Right atrium auricular region (tissue), 2 donors: ENCODE results near the gene ADAP2. TPM values are rescaled to one million over a fixed set of nuclear protein-coding genes. Genes with fewer than 3 reads are reported as not detected.

Experiments used
- DNase-seq: peaks from one replicate; pipeline ENCODE4 v3.0.0-alpha.2; 2019; ENCODE audit warnings: low spot score
- H3K27ac ChIP-seq, 2 donors: fragments of 200-600 bp; sonication (generic); 1 replicate in 1 of 2; 2 replicates in 1 of 2; pipeline ENCODE4 v1.5.1; 2016 to 2019
- H3K27me3 ChIP-seq, 2 donors: fragments of 200-600 bp; sonication (generic); one replicate each; pipeline versions ENCODE4 v1.5.1 to v1.6.0; 2017 to 2019
- H3K36me3 ChIP-seq: fragments of 200-600 bp; sonication (generic); one replicate; pipeline ENCODE4 v1.5.1; 2016
- H3K4me1 ChIP-seq, 2 donors: fragments of 200-600 bp; sonication (generic); one replicate each; pipeline versions ENCODE4 v1.5.1 to v1.6.0; 2017 to 2019
- H3K4me3 ChIP-seq, 2 donors: fragments of 200-600 bp; sonication (generic); 1 replicate in 1 of 2; 2 replicates in 1 of 2; pipeline ENCODE4 v1.5.1; 2017 to 2019; ENCODE audit warnings: mild to moderate bottlenecking in 1 of 2, moderate library complexity in 1 of 2
- H3K9me3 ChIP-seq, 2 donors: fragments of 200-600 bp; sonication (generic); one replicate each; pipeline ENCODE4 v1.5.1; 2019
- total RNA-seq, 2 donors: library from RNA; depleted of rRNA; stranded (reverse); fragments of >200 nt; gene quantifications; one replicate each; pipeline ENCODE4 v1.1.0, GENCODE V29; 2016
- TF ChIP-seq, protein P1 (sequence below), 2 donors: fragments of 200-600 bp; sonication (generic); IDR thresholded peaks; one replicate each; pipeline ENCODE4 v1.5.1; 2019; ENCODE audit warnings: antibody characterized with exemption in 2 of 2

Gene ADAP2
- total RNA-seq, 2 donors from 2014 or later: 4.3 to 11.1 TPM

DNA sequence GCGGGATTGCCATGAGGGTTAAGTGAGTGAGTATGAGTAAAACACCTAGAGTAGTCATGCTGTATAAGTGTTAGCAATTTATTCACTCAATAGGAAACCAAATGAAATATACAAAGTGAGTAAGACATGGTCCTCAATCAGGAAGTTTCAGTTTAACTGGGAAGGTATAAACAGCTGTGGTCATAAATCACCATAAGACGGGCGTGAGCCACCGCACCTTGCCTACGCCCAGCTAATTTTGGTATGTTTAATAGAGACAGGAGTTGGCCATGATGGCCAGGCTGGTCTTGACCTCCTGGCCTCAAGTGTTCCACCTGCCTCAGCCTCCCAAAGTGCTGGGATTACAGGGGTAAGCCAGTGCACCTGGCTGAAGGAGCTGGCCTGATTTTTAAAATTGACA lies 76.1 kb downstream of the ADAP2 start:
- Histone ChIP-seq H3K36me3 (peaks cover 16% of the 10 kb centered on the region), H3K4me1 (no peaks in the 10 kb centered on the region), H3K27me3 (no peaks in the 10 kb centered on the region), H3K4me3 (no peak overlapping the region), H3K9me3 (no peaks in the 10 kb centered on the region), H3K27ac (no peak overlapping the region)
- TF ChIP-seq, protein P1, sequence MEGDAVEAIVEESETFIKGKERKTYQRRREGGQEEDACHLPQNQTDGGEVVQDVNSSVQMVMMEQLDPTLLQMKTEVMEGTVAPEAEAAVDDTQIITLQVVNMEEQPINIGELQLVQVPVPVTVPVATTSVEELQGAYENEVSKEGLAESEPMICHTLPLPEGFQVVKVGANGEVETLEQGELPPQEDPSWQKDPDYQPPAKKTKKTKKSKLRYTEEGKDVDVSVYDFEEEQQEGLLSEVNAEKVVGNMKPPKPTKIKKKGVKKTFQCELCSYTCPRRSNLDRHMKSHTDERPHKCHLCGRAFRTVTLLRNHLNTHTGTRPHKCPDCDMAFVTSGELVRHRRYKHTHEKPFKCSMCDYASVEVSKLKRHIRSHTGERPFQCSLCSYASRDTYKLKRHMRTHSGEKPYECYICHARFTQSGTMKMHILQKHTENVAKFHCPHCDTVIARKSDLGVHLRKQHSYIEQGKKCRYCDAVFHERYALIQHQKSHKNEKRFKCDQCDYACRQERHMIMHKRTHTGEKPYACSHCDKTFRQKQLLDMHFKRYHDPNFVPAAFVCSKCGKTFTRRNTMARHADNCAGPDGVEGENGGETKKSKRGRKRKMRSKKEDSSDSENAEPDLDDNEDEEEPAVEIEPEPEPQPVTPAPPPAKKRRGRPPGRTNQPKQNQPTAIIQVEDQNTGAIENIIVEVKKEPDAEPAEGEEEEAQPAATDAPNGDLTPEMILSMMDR (IDR thresholded peaks at IDR 0.05): no peak
- no peak for DNase-seq

DNA sequence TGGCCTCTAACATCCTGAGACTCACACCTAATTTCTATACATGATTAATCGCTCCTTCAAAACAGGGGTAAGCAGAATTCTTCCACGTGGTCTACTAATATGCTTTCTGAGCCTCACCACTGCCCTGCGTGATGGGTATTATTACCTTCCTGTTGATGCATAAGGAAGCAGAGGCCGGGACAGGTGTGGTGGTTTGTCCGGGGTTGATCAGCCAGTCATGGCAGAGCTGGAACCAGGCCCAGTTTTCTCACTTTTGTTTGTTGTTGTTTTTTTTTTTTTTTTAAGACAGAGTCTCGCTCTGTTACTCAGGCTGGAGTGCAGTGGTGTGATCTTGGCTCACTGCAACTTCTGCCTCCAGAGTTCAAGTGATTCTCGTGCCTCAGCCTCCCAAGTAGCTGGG lies 80.3 kb downstream of the ADAP2 start:
- no peaks in the 10 kb centered on the region for H3K27me3 ChIP-seq
- H3K4me3 ChIP-seq: no peak overlapping the region
- no peaks in the 10 kb centered on the region for H3K9me3 ChIP-seq
- H3K27ac ChIP-seq: no peak overlapping the region
- TF ChIP-seq, protein P1 (IDR thresholded peaks at IDR 0.05): no peak
- no peaks in the 10 kb centered on the region for H3K4me1 ChIP-seq
- DNase-seq: no peak
- peaks cover 16% of the 10 kb centered on the region for H3K36me3 ChIP-seq

DNA sequence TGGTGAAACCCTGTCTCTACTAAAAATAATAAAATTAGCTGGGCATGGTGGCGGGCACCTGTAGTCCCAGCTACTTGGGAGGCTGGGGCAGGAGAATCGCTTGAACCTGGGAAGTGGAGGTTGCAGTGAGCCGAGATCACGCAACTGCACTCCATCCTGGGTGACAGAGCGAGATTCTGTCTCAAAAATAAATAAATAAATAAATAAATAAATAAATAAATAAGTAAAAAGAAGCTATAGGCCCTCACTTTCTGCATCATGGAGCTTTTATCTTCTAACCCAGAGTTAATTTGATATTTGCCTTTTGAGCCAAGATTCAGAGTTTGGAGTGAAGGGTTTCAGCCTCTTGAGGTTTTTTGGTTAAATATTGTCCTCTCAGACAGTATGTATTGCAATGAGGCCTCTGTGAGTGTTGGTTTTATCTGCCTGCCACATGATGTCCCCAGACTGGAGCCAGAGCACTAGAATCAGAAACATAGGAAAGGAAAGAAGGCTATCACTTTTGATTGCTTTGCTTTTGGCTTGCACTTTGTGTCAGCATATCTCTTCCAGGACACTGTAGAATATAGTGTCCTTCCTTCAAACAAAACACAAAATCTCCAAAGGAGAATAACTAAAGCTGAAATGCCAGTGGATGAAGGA lies 81.6 kb downstream of the ADAP2 start:
- no peaks in the 10 kb centered on the region for H3K27me3 ChIP-seq

DNA sequence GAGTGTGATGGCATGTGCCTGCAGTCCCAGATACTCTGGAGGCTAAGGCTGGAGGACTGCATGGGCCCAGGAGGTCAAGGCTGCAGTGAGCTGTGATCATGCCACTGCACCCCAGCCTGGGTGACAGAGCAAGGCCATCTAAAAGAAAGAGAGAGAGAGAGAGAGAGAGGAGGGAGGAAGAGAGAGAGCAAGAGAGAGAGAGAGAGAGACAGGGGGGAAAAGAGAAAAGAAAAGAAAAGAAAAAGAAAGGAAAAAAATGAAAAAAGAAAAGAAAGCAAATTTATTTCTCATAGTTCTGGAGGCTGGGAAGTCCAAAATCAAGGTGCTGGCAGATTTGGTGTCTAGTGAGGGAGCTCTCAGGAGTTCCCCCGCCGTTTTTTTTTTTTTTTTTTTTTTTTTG lies 82.4 kb downstream of the ADAP2 start:
- no peak for DNase-seq
- H3K27ac ChIP-seq: no peak overlapping the region
- H3K36me3 ChIP-seq: peaks cover 8% of the 10 kb centered on the region
- no peaks in the 10 kb centered on the region for H3K9me3 ChIP-seq
- no peak overlapping the region for H3K4me3 ChIP-seq
- TF ChIP-seq, protein P1 (IDR thresholded peaks at IDR 0.05): no peak
- H3K27me3 ChIP-seq: no peaks in the 10 kb centered on the region
- peaks cover 0 to 8% of the 10 kb centered on the region in 2 donors for H3K4me1 ChIP-seq

More for the DNA sequence above, 81.6 kb downstream of the ADAP2 start:
- TF ChIP-seq, protein P1 (IDR thresholded peaks at IDR 0.05): no peak
- Histone ChIP-seq H3K27ac (peak overlapping the region in 1 of 2 donors; percentile 31), H3K4me3 (no peak overlapping the region), H3K36me3 (peaks cover 16% of the 10 kb centered on the region), H3K4me1 (peaks cover 0 to 8% of the 10 kb centered on the region in 2 donors), H3K9me3 (no peaks in the 10 kb centered on the region)
- DNase-seq: no peak

DNA sequence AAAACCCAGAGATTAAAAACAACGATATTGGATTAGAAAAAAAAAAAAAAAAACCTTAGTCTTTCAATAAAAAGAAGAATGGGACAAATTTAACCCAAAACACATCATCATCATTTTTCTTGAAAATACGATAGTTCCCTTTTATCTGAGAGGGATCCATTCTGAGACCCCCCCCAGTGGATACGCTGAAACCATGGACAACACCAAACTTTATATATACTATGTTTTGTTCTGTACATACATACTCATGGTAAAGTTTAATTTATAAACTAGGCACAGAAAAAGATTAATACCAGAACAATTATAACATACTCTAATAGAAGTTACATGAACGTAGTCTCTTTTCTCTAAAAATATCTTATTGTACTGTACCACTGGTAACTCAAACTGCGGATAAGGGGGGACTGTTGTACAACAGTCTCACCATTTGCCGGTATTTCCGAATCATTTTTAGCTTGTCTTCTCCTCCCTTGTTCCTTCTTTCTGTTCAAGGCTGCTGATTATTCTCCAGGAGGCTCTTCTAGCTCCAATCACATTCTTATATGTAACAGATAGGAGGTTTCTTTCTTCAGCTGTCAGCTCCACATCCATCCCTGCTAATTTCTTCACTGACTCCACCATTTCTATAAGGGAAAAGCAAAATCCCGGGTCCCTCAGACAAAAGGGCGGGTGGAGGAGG lies 86.1 kb downstream of the ADAP2 start:
- Histone ChIP-seq H3K27ac (peak overlapping the region; percentile 87 to 92), H3K9me3 (no peaks in the 10 kb centered on the region)

More for the DNA sequence above, 86.1 kb downstream of the ADAP2 start:
- no peak for DNase-seq
- Histone ChIP-seq H3K4me3 (peak overlapping the region; percentile 67), H3K27me3 (no peaks in the 10 kb centered on the region), H3K4me1 (peaks cover 0 to 8% of the 10 kb centered on the region in 2 donors), H3K36me3 (no peaks in the 10 kb centered on the region)
- TF ChIP-seq, protein P1 (IDR thresholded peaks at IDR 0.05): no peak
